AG09319 (cell line): ENCODE measurements around the gene SPATA16.
"Not testable (repeated sequence)": the region's sequence is repeated elsewhere in the genome, so short reads cannot be mapped to it uniquely, and the experiment has no call there.

Experiments used
- DNase-seq: peaks from one replicate; pipeline ENCODE4 v3.0.0-alpha.2; 2010; ENCODE audit warnings: low read depth; ENCODE audit errors: extremely low read depth
- CTCF ChIP-seq: IDR thresholded peaks from 2 replicates; pipeline ENCODE4 v1.5.1; 2011; ENCODE audit warnings: low read depth, mild to moderate bottlenecking, inconsistent platforms, low read length, moderate library complexity

SPATA16 gene

GRCh38 chr3:172877011-172877410 is 264.0 kb downstream of the SPATA16 start:
- DNase-seq, result no peak
- TF ChIP-seq CTCF, result no peak

- TF ChIP-seq CTCF, result no peak
- DNase-seq, result no peak
These were observed 264.7 kb downstream of the SPATA16 start for GRCh38 chr3:172876297-172876696.

- TF ChIP-seq CTCF, result no peak
- no peak for DNase-seq
These were observed 266.0 kb downstream of the SPATA16 start for GRCh38 chr3:172875039-172875438.

GRCh38 chr3:172869784-172870518 is 271.1 kb downstream of the SPATA16 start:
- no peak for TF ChIP-seq CTCF
- DNase-seq, result no peak

- no peak for TF ChIP-seq CTCF
- DNase-seq, result no peak
These were observed 271.7 kb downstream of the SPATA16 start for GRCh38 chr3:172869368-172869771.

GRCh38 chr3:172868582-172869200 is 272.3 kb downstream of the SPATA16 start:
- TF ChIP-seq CTCF, result no peak
- DNase-seq, result no peak

GRCh38 chr3:172866726-172867350 is 274.2 kb downstream of the SPATA16 start:
- not testable (repeated sequence) for DNase-seq
